ENCODE measurements around the gene RHEB. TPM values are rescaled to one million over a fixed set of nuclear protein-coding genes. Genes with fewer than 3 reads are reported as not detected.

The RHEB gene
- polyA plus RNA-seq, 3 donors = 111 to 130 (median 130) TPM

GRCh38 chr7:151453326-151453791, 66.3 kb downstream of the RHEB start:
- DNase-seq = no peak

DNA sequence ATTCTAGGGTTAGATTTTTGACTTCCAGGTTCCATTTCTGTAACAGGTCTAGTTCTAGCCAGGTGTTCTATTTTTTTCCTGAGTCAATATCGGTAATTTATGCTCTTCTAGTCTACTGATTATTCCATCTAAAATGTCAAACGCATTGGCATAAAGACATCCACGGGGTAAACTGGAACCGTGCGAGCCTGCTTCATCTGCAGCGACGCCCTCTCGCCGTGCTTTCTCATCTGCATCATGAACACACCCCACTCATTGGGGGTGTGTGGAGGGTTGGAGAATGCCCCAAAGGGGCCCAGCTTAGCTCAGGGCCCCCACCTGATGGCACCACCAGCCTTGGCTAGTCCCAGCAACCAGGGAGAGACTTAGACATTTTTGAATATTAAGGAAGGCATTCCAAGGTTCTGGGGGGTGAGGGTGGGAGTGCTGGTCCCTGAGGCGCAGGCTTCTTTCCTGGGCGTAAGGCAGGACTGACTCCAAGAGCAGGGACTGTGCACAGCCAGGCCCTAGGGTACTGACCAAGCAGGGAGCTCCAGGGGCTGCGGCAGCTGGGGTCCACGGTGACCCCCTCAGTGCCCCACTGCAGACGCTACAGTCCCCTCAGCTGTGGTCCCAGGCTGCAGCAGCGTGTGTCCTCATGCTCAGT, 66.9 kb downstream of the RHEB start:
- DNase-seq = no peak

GRCh38 chr7:151451626-151452571, 67.8 kb downstream of the RHEB start:
- no peak for DNase-seq

GRCh38 chr7:151451156-151451555, 68.5 kb downstream of the RHEB start:
- DNase-seq = no peak

GRCh38 chr7:151449990-151450389, 69.7 kb downstream of the RHEB start:
- no peak for DNase-seq

- DNase-seq = no peak
Observed at GRCh38 chr7:151448261-151449252, 71.1 kb downstream of the RHEB start.

GRCh38 chr7:151447901-151448260, 71.8 kb downstream of the RHEB start:
- no peak for DNase-seq

DNA sequence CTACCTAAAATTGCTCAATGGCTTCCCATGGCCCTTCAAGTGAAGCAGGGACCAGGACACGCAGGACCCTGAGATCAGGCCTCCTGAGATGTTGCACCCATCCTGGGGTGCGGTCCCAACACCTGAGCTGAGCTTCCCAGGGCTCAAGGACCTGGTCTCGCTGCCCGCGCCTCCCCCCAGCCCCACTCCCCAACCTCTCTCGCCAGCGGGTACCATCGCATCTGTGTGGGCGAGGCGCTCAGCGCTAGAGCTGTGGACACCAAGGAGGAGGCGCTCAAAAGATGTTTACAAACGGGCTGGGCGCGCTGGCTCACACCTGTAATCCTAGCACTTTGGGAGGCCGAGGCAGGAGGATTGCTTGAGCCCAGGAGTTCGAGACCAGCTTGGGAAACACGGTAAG, 72.4 kb downstream of the RHEB start:
- no peak for DNase-seq

- DNase-seq = no peak
Observed at GRCh38 chr7:151446412-151446811, 73.3 kb downstream of the RHEB start.

GRCh38 chr7:151444632-151445031, 75.1 kb downstream of the RHEB start:
- no peak for DNase-seq

DNA sequence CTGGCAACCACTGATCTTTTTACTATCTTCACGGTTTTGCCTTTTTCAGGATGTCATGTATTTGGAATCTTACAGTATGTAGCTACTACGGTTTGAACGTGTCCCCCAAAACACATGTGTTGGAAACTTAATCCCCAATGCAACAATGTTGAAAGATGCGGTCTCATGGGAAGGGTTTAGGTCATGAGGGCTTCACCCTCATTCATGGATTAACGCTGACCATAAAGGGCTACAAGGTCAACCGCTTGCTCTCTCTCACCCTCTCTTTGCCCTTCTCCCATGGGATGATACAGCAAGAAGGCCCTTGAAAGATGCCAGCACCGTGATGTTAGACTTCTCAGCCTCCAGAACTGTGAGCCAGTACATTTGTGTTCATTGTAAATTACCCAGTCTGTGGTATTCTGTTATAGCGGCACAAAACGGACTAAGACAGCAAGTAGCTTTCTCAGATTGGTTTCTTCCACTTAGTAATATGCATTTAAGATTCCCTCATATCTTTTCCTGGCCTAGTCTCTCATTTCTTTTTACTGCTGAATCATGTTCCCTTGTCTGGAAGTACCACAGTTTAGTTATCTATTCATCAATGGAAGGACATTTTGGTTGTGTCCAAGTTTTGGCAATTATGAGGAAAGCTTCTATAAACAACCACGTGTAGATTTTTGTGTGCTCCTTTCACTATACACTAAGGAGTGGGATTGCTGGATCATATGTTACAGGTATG, 76.8 kb downstream of the RHEB start:
- no peak for DNase-seq

DNA sequence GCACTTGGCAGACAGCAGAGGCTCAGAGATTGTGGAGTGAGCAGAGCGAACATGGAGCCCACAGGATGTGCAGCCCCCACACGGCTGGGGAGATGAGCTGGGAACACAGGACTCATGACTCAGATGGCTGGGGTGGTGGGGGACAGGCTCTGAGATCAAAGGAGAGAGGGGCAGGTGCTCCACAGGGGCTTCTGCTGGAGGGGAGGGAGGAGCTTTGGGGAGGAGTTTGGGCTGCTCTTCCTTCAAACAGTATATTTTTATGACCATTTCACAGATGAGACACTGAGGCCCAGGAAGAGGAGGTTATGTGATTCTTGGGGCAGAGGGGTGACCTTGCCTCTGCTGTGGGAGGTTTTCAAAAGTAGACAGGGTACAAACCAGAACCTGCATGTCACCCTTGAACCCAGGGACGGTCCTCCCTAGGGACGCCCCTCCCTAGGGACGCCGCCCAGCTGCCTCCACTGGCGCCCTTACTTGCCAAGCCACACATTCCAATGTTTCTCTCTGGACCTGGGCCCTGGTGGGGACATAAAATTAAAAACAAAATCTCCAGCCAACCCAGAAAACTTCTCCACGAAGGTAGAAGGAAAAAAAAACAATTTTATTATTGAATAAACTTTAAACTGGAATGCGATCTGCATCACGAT, 78.8 kb downstream of the RHEB start:
- no peak for DNase-seq

GRCh38 chr7:151439855-151440798, 79.6 kb downstream of the RHEB start, which contains the start of gene CRYGN:
Gene CRYGN (minus strand): TSS chr7:151440141. CDS start chr7:151439917, 224 bp downstream.
- DNase-seq = no peak

- DNase-seq = no peak
Observed at GRCh38 chr7:151438864-151439601, 80.7 kb downstream of the RHEB start.

- DNase-seq = no peak
Observed at GRCh38 chr7:151437866-151438516, 81.7 kb downstream of the RHEB start.

DNA sequence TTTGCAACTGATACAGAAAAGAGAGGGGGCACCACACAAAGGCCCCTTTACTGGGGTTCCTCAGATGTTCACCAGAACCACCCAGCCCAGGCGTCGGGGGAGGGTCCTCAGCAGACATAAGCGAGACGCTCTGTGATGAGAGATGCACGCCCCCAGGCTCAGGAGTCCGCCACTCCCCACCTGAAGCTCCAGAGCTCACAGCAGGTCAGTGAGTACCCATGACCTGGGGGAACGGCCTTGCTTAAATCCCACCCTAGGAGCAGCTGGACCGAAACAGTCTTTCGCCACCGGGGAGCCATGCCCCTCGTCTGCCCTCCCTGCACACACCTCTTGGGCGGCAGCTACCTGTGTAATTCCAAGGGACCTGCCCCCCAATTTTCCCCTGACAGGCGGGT, 82.5 kb downstream of the RHEB start:
- no peak for DNase-seq

DNA sequence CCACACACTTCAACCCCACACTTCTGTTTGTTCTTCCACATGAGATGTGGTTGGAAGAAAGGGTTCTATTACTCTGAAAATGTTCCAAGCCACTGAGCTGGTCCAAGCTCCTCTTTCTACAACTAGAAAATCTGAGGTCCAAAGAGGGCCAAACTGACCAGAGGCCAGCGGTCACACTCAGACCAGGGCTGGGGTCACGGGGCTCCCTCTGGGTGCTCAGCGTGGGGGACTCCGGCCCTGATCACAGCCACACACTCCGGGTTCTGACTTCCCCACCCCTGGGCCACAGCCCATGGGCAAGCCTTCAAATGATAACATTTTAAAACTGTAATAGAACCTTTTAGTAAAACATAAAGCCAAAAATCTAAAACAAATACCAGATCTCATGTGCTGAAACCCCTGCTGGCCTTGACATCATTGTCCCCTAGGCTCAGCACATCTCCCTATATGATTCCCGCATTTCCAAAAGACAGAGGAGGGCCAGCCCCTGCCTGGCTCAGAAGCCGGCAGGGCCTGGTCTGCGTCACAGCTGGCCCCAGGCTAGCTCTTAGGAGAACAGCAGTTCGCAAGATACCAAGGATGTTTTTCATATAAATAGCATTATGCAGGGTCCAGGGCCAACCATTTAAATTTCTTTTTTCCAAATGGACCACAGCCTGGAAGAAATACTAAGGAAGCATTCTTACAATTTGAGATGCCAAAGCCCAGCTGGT, 83.1 kb downstream of the RHEB start:
- DNase-seq = no peak

Measured in renal pelvis (tissue), 4 donors.